T-helper 1 cell treated with Interleukin-12 subunit alpha and Interleukin-12 subunit beta and Interleukin-4 antibody, amounts not matched to agents 30 μg/mL and 1 μg/mL, for 36 hours (primary cell): ENCODE data around the gene MGAT5.

ENCODE experiments used
- H3K27ac Mint-ChIP-seq: one replicate; pipeline ENCODE4 v1.8.0; 2021; ENCODE audit warnings: mild to moderate bottlenecking, mixed read lengths
- H3K27me3 Mint-ChIP-seq: one replicate; pipeline ENCODE4 v1.8.0; 2021; ENCODE audit warnings: low read depth, mixed read lengths
- H3K36me3 Mint-ChIP-seq: one replicate; pipeline ENCODE4 v1.8.0; 2021; ENCODE audit warnings: low read depth, mixed read lengths
- H3K4me1 Mint-ChIP-seq: one replicate; pipeline ENCODE4 v1.8.0; 2021; ENCODE audit warnings: low read depth, mixed read lengths
- H3K4me3 Mint-ChIP-seq: one replicate; pipeline ENCODE4 v1.8.0; 2021; ENCODE audit warnings: mild to moderate bottlenecking, moderate library complexity, mixed read lengths
- H3K9me3 Mint-ChIP-seq: one replicate; pipeline ENCODE4 v1.8.0; 2021; ENCODE audit warnings: mixed read lengths

MGAT5 gene

GRCh38 chr2:134421556-134422328, 167.9 kb downstream of the MGAT5 start:
- Mint-ChIP-seq H3K9me3 (no peaks in the 10 kb centered on the region), H3K4me3 (no peak overlapping the region), H3K36me3 (no peaks in the 10 kb centered on the region), H3K27me3 (no peaks in the 10 kb centered on the region), H3K27ac (no peak overlapping the region), H3K4me1 (peaks cover 5% of the 10 kb centered on the region)

GRCh38 chr2:134425724-134426496, 172.0 kb downstream of the MGAT5 start:
- Mint-ChIP-seq H3K27ac (peak overlapping the region; percentile 32), H3K9me3 (no peaks in the 10 kb centered on the region), H3K4me3 (no peak overlapping the region), H3K27me3 (no peaks in the 10 kb centered on the region), H3K36me3 (peaks cover 8% of the 10 kb centered on the region), H3K4me1 (peaks cover 5% of the 10 kb centered on the region)

DNA sequence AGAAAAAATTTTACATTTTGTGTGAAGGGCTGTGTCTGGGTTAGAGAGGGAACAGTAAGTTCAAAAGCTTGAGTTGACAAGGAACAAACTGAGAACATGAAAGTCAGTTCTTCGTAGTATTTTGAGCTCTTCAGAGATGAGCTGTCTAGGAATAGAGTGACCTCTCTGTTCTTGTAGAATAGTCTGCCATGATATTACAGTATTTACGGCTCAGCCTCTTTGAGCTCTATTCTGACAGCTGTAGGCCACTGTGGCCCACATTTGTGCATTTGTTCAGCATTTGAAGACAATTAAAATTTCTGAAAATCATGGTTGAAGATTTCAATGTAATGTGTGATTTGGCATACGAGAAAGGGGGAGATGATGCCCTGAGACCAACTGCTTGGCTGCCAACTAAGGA, 172.8 kb downstream of the MGAT5 start:
- Mint-ChIP-seq H3K9me3 (no peaks in the 10 kb centered on the region), H3K36me3 (peaks cover 8% of the 10 kb centered on the region), H3K4me1 (peaks cover 5% of the 10 kb centered on the region), H3K4me3 (no peak overlapping the region), H3K27me3 (no peaks in the 10 kb centered on the region), H3K27ac (no peak overlapping the region)

DNA sequence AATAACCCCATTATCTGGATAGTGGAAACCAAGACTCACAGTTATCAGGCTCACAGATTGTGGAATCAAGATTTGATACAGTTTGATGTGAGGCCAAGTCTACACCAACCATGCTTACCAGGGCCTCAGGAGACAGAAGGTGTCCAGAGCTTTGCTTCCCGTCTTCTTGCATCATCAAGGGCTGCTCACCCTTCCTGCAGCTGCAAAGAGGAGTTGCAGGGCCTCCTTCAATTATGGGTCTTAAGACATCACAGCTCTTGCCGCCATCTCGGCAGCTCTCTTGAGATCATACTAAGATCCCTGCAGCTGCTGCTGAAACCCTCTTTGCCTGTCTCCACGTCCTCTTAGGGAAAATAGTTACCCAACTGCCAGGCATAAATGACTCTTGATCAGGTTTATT, 176.0 kb downstream of the MGAT5 start:
- H3K9me3 Mint-ChIP-seq, result no peaks in the 10 kb centered on the region
- H3K4me3 Mint-ChIP-seq, result no peak overlapping the region
- H3K4me1 Mint-ChIP-seq, result peaks cover 5% of the 10 kb centered on the region
- H3K36me3 Mint-ChIP-seq, result peaks cover 12% of the 10 kb centered on the region
- H3K27ac Mint-ChIP-seq, result no peak overlapping the region
- H3K27me3 Mint-ChIP-seq, result no peaks in the 10 kb centered on the region

DNA sequence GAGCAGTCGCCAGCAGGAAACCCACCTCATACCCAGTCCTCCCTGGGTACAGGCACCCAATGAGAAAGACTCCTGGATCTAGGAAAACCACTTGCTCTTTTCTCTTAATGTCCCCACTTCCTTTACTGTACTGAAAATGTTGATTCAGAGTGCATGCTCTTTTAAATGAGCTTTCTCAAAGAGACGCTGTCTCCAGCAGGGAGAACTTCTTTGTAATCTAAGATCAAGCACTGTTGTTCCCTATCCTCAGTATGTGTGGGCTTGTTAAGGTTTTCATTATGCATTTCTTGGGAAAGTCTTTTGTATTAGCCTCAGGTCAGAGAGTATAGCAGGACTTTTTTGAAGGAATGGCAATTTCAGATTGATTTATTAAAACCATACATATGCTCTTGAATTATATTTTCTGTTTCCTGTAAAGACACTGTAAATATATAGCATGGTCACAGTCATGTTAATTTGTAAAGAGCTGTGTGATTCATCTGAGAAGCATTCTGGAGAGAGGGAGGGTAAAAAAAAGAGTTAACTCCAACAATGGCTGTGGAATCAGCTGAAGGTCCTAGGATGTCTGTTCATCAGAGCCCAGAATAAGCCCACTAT, 178.1 kb downstream of the MGAT5 start:
- Mint-ChIP-seq H3K4me3 (no peak overlapping the region), H3K4me1 (no peaks in the 10 kb centered on the region), H3K36me3 (peaks cover 12% of the 10 kb centered on the region), H3K27me3 (no peaks in the 10 kb centered on the region), H3K9me3 (no peaks in the 10 kb centered on the region), H3K27ac (no peak overlapping the region)

DNA sequence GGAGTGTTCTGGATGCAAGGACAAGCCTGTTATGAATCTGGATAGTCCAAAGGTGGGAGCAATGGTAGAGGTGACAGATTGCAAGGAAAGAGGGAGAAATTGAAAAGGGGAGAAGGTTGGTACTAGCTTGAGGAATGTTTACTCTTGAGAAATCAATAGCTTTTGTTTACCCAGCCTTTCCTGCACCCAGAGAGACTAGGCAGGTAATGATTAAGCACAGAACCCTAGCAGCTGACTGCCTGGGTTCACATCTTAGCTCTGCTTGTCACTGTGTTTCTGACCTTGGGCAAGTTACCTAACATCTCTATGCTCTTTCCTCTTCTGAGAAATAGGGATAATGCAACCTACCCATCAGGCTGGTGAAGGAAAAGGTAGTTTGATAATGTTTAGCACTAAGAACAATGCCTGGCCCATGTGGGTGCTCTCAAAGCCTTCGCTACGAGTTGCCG, 178.6 kb downstream of the MGAT5 start:
- Mint-ChIP-seq H3K9me3 (no peaks in the 10 kb centered on the region), H3K36me3 (peaks cover 7% of the 10 kb centered on the region), H3K27me3 (no peaks in the 10 kb centered on the region), H3K4me3 (no peak overlapping the region), H3K27ac (no peak overlapping the region), H3K4me1 (no peaks in the 10 kb centered on the region)

DNA sequence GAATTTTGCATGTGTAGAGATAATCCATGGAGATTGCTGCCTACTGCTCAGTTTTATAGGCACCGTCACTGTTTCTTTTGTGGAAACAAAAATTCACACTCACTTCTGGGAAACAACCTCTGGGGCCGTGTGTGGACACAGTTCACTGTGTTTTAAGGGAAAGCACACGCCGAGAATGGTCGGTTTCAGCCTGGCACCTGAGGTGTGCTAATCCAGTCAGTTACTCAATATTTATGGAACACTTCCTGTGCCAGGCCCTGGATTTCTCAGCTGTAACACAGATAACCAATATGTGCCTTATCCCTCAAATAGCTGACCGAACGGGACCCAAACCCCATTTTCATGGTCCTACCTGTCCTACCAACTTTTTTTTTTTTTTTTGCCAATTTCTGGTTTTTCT, 179.6 kb downstream of the MGAT5 start:
- Mint-ChIP-seq H3K9me3 (no peaks in the 10 kb centered on the region), H3K27me3 (no peaks in the 10 kb centered on the region), H3K36me3 (peaks cover 6% of the 10 kb centered on the region), H3K27ac (no peak overlapping the region), H3K4me3 (no peak overlapping the region), H3K4me1 (no peaks in the 10 kb centered on the region)

- no peaks in the 10 kb centered on the region for H3K9me3 Mint-ChIP-seq
- no peaks in the 10 kb centered on the region for H3K27me3 Mint-ChIP-seq
- H3K27ac Mint-ChIP-seq, result no peak overlapping the region
- H3K4me3 Mint-ChIP-seq, result no peak overlapping the region
- peaks cover 6% of the 10 kb centered on the region for H3K36me3 Mint-ChIP-seq
- no peaks in the 10 kb centered on the region for H3K4me1 Mint-ChIP-seq
Observed at GRCh38 chr2:134433979-134434378, 180.1 kb downstream of the MGAT5 start.

DNA sequence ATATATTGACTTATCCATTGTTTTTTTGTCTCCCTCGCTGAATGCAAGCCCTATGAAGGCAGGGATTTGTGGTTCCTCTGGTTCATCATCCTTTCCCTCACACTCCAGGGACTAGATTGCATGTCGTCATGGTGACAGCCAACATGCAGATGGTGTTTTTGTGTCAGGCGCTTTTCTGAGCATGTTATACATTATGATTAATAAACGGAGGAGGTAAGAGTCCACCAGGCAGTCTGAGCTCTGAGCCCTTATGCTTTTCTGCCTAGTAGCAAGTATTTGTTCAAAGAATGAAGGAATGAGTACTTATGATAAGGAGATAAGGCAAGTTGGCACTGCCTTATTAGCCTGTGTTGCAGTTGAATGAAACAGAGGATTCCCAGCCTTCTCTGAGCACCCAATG, 181.6 kb downstream of the MGAT5 start:
- Mint-ChIP-seq H3K9me3 (no peaks in the 10 kb centered on the region), H3K27ac (no peak overlapping the region), H3K4me1 (no peaks in the 10 kb centered on the region), H3K4me3 (no peak overlapping the region), H3K27me3 (no peaks in the 10 kb centered on the region), H3K36me3 (peaks cover 6% of the 10 kb centered on the region)

- H3K36me3 Mint-ChIP-seq, result peaks cover 4% of the 10 kb centered on the region
- H3K9me3 Mint-ChIP-seq, result no peaks in the 10 kb centered on the region
- no peaks in the 10 kb centered on the region for H3K27me3 Mint-ChIP-seq
- no peak overlapping the region for H3K4me3 Mint-ChIP-seq
- H3K27ac Mint-ChIP-seq, result no peak overlapping the region
- no peaks in the 10 kb centered on the region for H3K4me1 Mint-ChIP-seq
Observed at GRCh38 chr2:134435936-134436335, 182.1 kb downstream of the MGAT5 start.

- Mint-ChIP-seq H3K9me3 (no peaks in the 10 kb centered on the region), H3K27ac (no peak overlapping the region), H3K36me3 (peaks cover 4% of the 10 kb centered on the region), H3K4me3 (no peak overlapping the region), H3K27me3 (no peaks in the 10 kb centered on the region), H3K4me1 (no peaks in the 10 kb centered on the region)
Observed at GRCh38 chr2:134436706-134437105, 182.8 kb downstream of the MGAT5 start.

DNA sequence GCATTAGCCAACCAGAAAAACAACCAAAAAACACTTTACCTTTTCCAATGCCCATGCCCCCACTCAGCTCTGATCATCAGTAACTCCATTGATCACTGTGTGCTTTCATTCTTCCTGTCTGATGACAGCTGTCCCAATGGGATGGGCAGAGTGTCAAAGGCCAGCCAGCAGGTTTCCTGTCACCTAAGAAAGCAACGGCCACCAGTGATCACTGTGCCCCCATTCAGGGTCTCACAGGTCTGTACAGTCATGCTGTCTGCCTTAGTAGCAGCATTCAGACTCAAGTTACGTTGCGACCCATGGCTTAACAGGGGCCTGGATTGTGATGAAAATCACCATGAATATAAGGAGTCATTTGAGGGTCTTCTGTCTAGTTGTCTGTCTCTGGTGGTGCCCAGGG, 184.5 kb downstream of the MGAT5 start:
- Mint-ChIP-seq H3K4me3 (no peak overlapping the region), H3K27ac (no peak overlapping the region), H3K36me3 (peaks cover 2% of the 10 kb centered on the region), H3K9me3 (no peaks in the 10 kb centered on the region), H3K4me1 (no peaks in the 10 kb centered on the region), H3K27me3 (no peaks in the 10 kb centered on the region)

DNA sequence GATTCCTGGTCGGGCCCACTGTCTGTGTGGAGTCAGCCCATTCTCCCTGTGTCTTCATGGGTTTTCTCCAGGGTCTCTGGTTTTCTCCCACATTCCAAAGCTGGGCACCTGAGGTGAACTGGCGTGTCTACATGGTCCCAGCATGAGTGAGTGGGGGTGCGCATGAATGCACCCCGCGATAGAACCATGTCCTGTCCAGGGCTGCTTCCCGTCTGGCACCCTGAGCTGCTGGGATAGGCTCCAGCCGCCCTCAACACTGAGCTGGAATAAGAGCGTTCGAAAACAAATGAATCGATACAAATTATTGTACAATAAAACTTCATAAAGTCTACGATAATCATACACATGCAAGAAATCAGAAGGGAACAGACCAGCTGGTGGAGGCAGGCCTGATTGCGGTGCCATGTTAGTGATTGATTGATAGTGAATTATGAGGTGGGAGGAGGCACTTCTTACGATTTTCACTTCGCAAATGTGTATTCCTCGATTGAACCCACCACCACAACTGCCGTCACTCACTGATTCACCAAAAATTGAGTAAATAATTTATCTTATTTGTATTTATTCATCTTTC, 186.6 kb downstream of the MGAT5 start:
- H3K27me3 Mint-ChIP-seq, result no peaks in the 10 kb centered on the region
- H3K36me3 Mint-ChIP-seq, result no peaks in the 10 kb centered on the region
- no peaks in the 10 kb centered on the region for H3K4me1 Mint-ChIP-seq
- H3K9me3 Mint-ChIP-seq, result no peaks in the 10 kb centered on the region
- H3K27ac Mint-ChIP-seq, result no peak overlapping the region
- no peak overlapping the region for H3K4me3 Mint-ChIP-seq

- H3K27me3 Mint-ChIP-seq, result no peaks in the 10 kb centered on the region
- no peaks in the 10 kb centered on the region for H3K9me3 Mint-ChIP-seq
- H3K4me3 Mint-ChIP-seq, result no peak overlapping the region
- no peaks in the 10 kb centered on the region for H3K36me3 Mint-ChIP-seq
- no peak overlapping the region for H3K27ac Mint-ChIP-seq
- H3K4me1 Mint-ChIP-seq, result no peaks in the 10 kb centered on the region
Observed at GRCh38 chr2:134441153-134441863, 187.4 kb downstream of the MGAT5 start.
